DOHH2 (cell line): ENCODE data around the gene MLLT3.

ENCODE experiments used
- H3F3A ChIP-seq: fragments of 200-600 bp; sonication (generic), shearing (Covaris generic); 2 replicates; pipeline ENCODE4 v1.6.0; 2016; ENCODE audit warnings: antibody characterized with exemption, mild to moderate bottlenecking; ENCODE audit not compliant: control insufficient read depth, insufficient read depth
- H3K27ac ChIP-seq: fragments of 200-600 bp; sonication (generic); 2 replicates; pipeline ENCODE4 v1.5.1; 2014; ENCODE audit warnings: low read depth, mild to moderate bottlenecking, low read length, moderate library complexity
- H3K27me3 ChIP-seq: fragments of 200-600 bp; sonication (generic); 2 replicates; pipeline ENCODE4 v1.6.1; 2014; ENCODE audit warnings: mild to moderate bottlenecking, low read length, mixed read lengths; ENCODE audit not compliant: control insufficient read depth
- H3K36me3 ChIP-seq: fragments of 200-600 bp; sonication (generic); 2 replicates; pipeline ENCODE4 v1.6.1; 2014; ENCODE audit warnings: mild to moderate bottlenecking, low read length, moderate library complexity, mixed read lengths; ENCODE audit not compliant: control insufficient read depth
- H3K4me1 ChIP-seq: fragments of 200-600 bp; sonication (generic); 2 replicates; pipeline ENCODE4 v1.6.1; 2014; ENCODE audit warnings: mild to moderate bottlenecking, low read length, mixed read lengths; ENCODE audit not compliant: control insufficient read depth
- H3K4me2 ChIP-seq: fragments of 200-600 bp; sonication (generic); 2 replicates; pipeline ENCODE4 v1.6.0; 2014; ENCODE audit warnings: mild to moderate bottlenecking, low read length, moderate library complexity
- H3K4me3 ChIP-seq: fragments of 200-600 bp; sonication (generic); 2 replicates; pipeline ENCODE4 v1.5.1; 2014; ENCODE audit warnings: mild to moderate bottlenecking, low read length, mixed read lengths
- H3K79me2 ChIP-seq: fragments of 200-600 bp; sonication (generic); 2 replicates; pipeline ENCODE4 v1.6.1; 2014; ENCODE audit warnings: mild to moderate bottlenecking, low read length, mixed read lengths; ENCODE audit not compliant: control insufficient read depth
- H3K9me2 ChIP-seq: fragments of 200-600 bp; sonication (generic); replicated peaks from 2 replicates; pipeline ENCODE4 v1.6.1; 2014; ENCODE audit warnings: mild to moderate bottlenecking, low read length, mixed read lengths; ENCODE audit not compliant: control insufficient read depth
- H3K9me3 ChIP-seq: fragments of 200-600 bp; sonication (generic); 2 replicates; pipeline ENCODE4 v1.6.1; 2014; ENCODE audit warnings: antibody characterized with exemption, low read length, mixed read lengths; ENCODE audit not compliant: control insufficient read depth, insufficient read depth
- H4K20me1 ChIP-seq: fragments of 200-600 bp; sonication (generic); 2 replicates; pipeline ENCODE4 v1.6.0; 2014; ENCODE audit warnings: low read depth, mild to moderate bottlenecking, antibody characterized with exemption, low read length, moderate library complexity; ENCODE audit not compliant: control insufficient read depth, insufficient read depth
- CTCF ChIP-seq: fragments of 200-600 bp; sonication (generic); IDR thresholded peaks from one replicate; pipeline ENCODE4 v1.5.1; 2014; ENCODE audit warnings: antibody characterized with exemption, mild to moderate bottlenecking, low read depth, low read length; ENCODE audit not compliant: poor library complexity, severe bottlenecking
- EZH2phosphoT487 ChIP-seq: fragments of 200-600 bp; sonication (generic); IDR thresholded peaks from 2 replicates; pipeline ENCODE4 v1.6.1; 2017; ENCODE audit warnings: borderline replicate concordance, mild to moderate bottlenecking, antibody characterized with exemption, low read length, moderate library complexity, mixed read lengths

MLLT3 gene

GRCh38 chr9:20513126-20513913 lies 109.0 kb downstream of the MLLT3 start:
- TF ChIP-seq EZH2phosphoT487 (no peak), CTCF (no peak)
- Histone ChIP-seq H3K27ac (no peak overlapping the region), H3F3A (no peaks in the 10 kb centered on the region), H3K36me3 (no peaks in the 10 kb centered on the region), H3K4me1 (0 out of 2 replicates have a peak, but pooled peaks cover under 1% of the 10 kb centered on the region), H3K4me2 (no peak overlapping the region), H3K27me3 (no peaks in the 10 kb centered on the region), H3K4me3 (no peak overlapping the region), H3K9me3 (no peaks in the 10 kb centered on the region), H4K20me1 (no peaks in the 10 kb centered on the region), H3K79me2 (peaks cover 3% of the 10 kb centered on the region; the same call in 1 of the 2 replicates), H3K9me2 (no peaks in the 10 kb centered on the region)

DNA sequence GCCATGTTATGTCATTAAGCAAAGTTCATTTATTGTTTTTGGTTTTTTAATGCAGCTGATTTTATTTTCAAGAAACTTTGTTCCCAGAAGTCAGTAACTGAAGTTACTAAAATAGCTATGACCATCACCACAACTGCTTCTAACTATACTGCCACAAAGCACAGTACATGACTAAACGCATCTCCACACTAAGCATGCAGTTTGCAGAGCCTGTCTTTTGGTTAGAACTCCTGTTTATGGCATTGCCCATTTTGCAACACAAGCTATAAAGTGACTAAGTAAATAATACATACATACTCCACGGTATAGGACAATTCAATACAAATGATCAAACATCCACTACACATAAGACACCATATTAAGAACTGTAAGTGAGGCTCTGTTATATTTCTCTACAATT lies 109.7 kb downstream of the MLLT3 start:
- no peak overlapping the region for H3K4me2 ChIP-seq
- TF ChIP-seq EZH2phosphoT487 = no peak
- TF ChIP-seq CTCF = no peak
- no peaks in the 10 kb centered on the region for H3K9me2 ChIP-seq

DNA sequence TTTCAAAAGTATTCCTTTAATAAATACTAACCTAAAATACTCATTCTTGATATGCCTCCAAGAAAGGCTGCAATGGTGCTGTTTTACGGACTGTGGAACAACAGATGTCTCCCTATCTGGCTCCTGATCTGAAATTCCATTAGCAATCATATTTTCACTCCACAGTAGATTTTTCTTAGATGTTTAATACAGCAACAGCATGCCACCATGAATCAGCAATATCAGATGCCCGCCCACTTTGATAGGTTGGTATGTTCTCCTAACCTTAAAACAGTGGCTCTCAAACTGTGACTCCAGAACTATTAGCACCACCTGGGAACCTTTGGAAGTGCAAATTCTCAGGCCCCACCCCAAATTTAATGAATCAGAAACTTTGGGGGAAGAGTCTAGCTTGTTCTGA lies 110.2 kb downstream of the MLLT3 start:
- Histone ChIP-seq H3K36me3 (no peaks in the 10 kb centered on the region), H3K9me3 (no peaks in the 10 kb centered on the region), H3F3A (no peaks in the 10 kb centered on the region), H3K27me3 (no peaks in the 10 kb centered on the region), H3K4me3 (no peak overlapping the region), H3K79me2 (peaks cover 3% of the 10 kb centered on the region; the same call in 1 of the 2 replicates), H3K9me2 (no peaks in the 10 kb centered on the region), H3K4me1 (peaks cover 3% of the 10 kb centered on the region; the same call in 1 of the 2 replicates), H3K4me2 (no peak overlapping the region), H3K27ac (no peak overlapping the region), H4K20me1 (no peaks in the 10 kb centered on the region)
- no peak for TF ChIP-seq CTCF
- no peak for TF ChIP-seq EZH2phosphoT487

More for the DNA sequence above, 109.7 kb downstream of the MLLT3 start:
- Histone ChIP-seq H3K9me3 (no peaks in the 10 kb centered on the region), H4K20me1 (no peaks in the 10 kb centered on the region), H3K4me3 (no peak overlapping the region), H3K79me2 (peaks cover 3% of the 10 kb centered on the region; the same call in 1 of the 2 replicates), H3K27ac (no peak overlapping the region), H3F3A (no peaks in the 10 kb centered on the region), H3K36me3 (no peaks in the 10 kb centered on the region), H3K27me3 (no peaks in the 10 kb centered on the region), H3K4me1 (0 out of 2 replicates have a peak, but pooled peaks cover 3% of the 10 kb centered on the region)
